Measurements from ENCODE around the gene JAZF1.
A peak's percentile ranks its signal among the peaks of the same experiment; 100 is the strongest.
"Not testable (repeated sequence)": the region's sequence is repeated elsewhere in the genome, so short reads cannot be mapped to it uniquely, and the experiment has no call there.

The JAZF1 gene

DNA sequence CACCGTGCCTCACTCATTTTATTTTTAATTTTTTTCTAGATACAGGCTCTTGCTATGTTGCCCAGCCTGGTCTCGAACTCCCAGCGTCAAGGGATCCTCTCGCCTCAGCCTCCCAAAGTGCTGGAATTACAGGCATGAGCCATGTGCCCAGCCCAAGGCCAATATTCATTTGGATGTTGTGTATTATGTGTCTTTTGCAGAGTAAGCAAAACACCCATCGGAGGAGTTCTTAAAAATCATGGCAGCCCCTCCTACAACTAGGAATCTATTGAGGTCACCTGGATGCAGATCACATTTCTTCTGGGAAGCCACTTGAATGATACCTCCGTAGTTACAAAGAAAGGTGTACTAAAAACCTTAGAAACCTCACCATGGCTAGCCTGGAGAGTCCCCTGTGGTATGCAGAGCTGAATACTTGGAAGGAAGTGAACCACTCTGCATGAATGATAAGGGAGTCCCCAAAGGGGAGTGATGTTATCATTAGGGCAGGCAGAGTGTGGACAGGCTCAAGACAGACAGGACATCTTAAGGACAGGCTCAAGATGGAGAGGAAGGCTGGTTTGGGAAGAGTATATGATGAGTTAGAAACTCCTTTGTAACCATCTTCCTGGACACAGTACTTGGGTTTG lies 254.9 kb downstream of the JAZF1 start:
- no peak for DNase-seq

- no peak for DNase-seq
Observed at GRCh38 chr7:27923642-27923980, 257.0 kb downstream of the JAZF1 start.

DNA sequence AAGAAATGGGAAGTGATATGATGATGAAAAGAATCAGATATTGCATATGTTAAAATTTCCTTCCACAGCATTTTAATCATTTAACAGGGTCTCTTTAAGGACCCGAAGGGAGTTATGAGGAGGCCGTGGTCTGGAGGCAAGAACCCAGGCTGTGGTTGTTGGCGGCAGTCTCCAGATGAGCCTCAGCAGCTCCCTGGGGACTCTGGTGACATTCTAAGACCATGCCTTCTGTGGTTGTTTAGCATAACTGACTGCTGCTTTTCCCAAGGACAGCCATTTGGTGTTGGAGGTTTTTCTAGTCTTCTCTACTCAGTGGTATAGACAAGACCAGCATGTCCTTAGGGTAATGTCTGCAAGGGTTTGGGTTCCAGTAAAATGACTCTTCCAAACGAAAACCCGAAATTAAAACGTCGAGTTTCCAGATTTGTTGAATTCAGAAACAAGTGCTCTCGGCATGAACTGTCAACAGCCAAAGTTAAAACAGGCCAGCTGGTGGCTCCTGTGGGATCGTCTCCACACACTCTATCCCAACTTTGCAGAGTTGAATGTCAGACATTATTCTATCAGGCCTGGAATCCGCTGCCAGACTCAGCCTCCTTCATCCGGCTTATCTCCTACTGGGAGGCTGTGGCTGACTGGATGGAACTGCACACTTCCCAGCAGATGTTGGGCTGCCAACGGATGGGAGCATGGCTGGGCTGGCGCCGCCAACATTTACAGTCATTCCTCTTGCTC lies 257.5 kb downstream of the JAZF1 start:
- DNase-seq: no peak

- not testable (repeated sequence) for DNase-seq
Observed at GRCh38 chr7:27922389-27922788, 258.2 kb downstream of the JAZF1 start.

GRCh38 chr7:27921081-27921836 lies 259.3 kb downstream of the JAZF1 start:
- peak; percentile 84 for DNase-seq

DNA sequence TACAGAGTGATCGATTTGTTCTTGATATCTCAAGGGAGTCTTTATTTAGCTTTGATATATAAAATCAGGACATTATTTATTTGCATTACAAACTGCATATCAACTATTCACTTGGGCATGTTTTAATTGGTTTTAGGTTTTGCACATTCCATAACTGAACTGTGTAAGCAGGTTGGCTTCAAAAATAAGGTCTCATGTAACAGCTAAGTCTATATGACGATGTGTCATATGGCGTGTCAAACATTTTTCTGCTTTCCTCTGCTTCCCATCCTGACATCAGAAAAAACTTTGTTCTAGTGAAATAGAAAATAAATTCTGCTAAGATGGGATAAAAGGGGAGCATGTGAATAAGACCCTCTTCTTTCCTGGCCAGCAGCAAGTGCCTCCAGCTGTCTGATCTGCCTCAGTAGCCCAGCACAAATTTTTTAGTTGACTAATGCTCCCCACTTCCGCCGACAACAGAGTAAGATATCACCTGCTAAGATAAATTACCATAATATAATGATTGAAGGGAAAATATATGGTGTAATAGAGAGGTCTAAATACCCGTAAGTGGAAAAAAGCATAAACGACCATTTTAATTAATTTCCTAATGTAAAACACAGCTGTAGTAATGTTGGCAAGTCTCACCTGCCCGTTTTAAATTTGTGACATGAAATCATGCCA lies 260.2 kb downstream of the JAZF1 start:
- DNase-seq: no peak

DNA sequence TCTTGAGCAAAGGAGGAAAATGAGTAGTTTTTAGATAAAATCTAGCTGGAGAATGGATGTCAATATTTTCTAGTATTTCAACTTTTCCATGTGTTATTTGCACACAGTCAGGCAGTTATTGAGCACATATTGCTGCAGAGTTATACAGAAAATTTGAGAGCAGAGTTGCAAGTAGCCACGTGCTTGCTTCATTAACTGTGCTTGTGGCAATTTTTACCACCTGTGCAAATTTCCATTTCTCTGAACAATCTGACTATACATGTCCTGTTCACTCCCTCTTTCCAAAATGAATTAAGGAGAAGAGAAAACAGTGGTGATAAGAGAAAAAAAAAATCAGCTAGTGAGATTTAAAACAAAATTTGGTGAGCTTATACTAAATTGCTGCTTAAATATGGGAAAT lies 262.1 kb downstream of the JAZF1 start:
- no peak for DNase-seq

DNA sequence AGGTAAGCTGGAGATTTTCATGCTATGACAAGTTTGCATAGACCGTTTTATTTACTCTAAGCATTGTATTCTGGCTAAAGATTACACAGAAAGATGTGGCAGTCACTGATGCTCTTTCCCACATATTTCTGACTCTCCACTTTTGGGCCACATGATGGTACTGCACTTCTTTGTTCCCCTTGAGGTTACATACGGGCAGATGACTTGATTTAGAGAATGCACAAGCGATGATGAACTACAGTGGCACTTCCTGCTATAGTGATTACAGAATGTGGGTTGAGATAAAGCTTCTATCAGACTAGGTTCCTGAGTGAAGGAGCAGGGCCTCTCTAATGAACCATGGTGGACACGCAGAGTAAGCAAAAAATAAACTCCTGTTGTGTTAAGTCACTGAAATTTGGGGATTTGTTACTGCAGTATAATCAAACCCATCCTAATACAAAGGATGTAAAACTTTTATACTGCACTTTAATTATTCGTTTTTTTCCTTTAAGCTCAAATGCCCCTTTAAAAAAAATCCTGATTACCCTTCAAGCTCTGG lies 262.8 kb downstream of the JAZF1 start:
- peak; percentile 54 for DNase-seq

DNA sequence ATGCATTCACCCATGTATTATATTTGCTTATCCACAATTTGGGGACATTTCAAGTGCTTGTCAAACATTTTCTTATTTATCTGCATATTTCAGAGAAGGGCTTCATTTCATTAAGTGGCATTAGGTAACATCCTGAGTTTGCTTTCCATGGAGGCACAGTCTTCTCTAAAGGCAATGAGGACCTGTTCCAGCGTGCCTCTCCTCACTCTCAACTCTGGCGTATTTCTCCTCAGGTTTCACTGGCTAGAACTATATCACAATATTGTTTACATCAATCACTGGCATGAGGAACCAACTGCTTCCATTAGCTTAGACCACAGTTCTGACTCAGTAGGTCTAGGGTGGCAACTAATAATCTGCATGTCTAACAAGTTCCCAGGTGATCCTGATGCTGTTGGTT lies 263.5 kb downstream of the JAZF1 start:
- no peak for DNase-seq

DNA sequence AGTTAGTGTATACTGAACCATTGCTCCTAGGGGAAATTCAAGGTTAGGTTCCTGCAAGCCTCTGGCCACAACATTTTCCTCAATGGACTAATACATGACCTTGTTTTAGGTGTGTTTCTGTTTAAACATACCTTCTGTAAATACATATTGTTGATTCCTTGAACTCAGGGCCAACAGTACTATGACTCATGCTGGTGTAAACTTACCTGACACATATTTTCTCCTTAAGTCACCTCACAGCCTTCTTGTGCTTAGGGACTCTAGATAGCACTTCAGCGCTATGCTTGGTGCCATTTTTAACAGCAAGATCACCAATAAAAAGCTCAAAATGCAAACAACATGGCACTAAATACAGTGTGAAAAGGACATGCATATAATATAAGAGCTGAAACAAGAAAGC lies 264.2 kb downstream of the JAZF1 start:
- DNase-seq: no peak

DNA sequence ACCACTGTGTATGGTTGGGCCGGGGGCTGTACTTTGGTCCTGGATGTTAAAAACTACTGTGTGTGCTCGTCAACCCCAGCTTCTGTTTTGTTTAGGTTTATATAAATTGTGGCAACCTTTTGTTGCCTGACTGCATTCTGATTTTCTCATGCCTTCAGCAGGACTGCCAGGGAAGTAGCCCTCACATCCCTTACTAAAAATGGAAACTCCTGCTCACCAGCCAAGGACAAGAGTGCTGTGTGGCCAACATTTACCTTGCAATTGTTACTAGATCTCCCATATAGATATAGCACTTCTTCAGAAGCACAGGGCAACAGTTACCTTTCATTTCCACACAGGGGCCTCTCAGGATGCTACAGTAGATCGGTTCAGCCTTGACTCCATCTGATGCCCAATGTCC lies 266.2 kb downstream of the JAZF1 start:
- no peak for DNase-seq

GRCh38 chr7:27912751-27913150 lies 267.8 kb downstream of the JAZF1 start:
- no peak for DNase-seq

DNA sequence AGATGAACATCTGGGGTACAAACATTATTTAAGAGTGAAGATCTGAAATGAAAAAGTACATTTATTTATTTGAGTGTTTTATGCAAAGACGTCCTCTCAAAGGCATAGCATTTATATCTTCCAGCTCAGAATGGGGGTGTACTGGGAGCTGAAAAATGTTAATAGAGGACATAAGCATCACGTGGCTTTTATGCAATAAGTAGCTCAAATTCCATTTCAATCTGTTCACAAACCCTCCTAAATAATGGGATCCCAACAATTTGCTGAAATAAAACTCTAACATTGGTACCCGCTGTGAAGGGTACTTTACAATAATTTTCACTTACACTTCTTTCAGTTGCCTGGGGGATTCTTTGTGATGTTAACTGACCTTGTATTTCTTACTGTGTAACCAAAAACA lies 268.7 kb downstream of the JAZF1 start:
- DNase-seq: no peak

DNA sequence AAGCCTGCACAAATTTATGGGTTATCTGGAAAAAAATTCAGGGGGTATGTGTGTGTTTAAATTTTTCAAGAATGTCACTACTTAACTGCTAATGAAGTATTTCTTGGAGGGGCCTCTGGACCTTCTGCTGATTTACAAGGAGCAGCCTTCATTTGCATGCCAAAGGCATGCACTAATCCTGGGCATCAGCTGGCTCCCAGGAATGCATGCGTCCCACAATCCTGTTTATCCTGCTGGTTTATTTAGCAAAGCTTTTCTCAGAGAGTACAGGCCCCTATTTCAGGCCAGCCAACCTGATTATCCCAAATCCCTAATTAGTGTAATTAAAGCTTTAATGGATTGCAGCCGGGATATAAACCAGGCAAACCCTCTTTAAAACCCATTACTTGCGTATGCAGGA lies 270.3 kb downstream of the JAZF1 start:
- no peak for DNase-seq

DNA sequence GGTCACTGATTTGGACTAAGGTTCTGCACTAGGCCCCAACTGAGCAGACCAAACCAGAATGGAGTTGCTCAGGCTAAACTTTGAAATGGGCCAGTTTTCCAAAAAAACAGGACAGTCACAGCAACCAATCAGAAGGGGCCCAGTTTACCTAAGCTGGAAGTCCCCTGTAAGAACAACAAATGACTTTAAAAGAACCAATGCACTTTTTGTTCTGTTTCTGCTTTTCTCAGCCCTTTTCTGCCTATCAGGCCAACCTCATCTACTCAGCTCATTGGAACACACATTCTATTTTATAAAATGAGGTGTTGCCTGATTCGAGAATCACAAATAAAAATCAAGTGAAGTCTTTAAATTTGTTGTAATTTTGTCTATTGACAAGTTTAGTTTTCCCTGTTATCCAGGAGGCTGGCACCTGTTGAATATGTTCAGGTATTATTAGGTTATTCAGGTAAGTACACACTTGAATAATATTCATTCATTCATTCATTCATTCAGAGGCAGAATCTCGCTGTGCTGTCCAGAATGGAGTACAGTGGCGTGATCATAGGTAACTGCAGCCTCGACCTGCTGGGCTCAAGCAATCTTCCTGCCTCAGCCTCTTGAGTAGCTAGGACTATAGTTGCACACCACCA lies 271.9 kb downstream of the JAZF1 start:
- DNase-seq: no peak

DNA sequence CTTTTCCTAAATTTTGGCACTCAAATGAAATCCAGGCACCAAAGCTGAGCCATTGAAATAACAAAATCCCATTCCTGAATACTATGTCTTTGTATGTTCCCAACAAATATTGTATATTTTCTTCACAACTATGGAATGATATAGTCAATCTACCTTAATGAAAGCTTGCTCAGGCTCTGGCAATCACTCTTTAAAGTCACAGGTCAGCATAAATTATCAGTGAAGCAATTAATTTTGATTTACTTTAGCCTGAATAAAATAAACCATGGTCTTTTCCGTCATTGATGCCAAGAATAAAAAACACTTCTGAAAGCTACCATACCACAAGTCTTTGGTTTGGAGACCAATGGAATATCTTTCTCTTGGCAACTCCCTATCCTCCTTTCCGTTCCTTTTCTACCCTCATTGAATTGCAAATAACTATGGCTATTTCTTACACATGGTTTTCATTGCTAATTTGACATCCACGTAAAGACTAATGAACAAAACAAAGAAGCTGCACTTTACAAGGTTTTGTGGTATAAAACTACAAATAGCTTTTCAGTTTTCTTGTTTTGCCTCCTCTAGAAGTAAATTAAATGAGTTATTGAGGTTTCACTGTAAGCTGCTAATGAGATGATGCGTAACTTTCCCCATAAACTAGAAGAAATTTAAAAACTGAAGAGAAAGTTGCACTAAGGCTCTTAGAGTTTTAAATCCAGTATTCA lies 274.1 kb downstream of the JAZF1 start:
- no peak for DNase-seq

DNA sequence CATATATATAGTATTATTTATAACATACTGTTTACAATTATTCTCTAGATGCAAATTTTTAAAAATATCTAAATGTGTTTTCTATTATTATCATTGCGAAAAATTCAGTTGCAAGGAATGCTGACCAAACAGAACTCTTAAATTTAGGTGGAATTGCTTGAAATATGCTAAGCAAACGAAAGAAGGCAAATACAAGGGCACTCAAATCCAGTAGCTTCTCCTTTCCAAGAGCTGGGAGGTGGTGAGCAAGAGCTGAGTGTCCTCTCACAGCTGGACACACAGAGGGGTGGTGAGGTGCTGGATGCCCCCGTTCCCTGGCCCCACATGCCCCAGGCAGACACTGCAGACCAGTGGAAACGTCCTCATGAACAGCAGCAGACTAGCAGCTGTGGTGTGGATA lies 274.6 kb downstream of the JAZF1 start:
- DNase-seq: no peak

- DNase-seq: peak; percentile 35
Observed at GRCh38 chr7:27901028-27901760, 279.4 kb downstream of the JAZF1 start.

- no peak for DNase-seq
Observed at GRCh38 chr7:27900006-27900405, 280.6 kb downstream of the JAZF1 start.

DNA sequence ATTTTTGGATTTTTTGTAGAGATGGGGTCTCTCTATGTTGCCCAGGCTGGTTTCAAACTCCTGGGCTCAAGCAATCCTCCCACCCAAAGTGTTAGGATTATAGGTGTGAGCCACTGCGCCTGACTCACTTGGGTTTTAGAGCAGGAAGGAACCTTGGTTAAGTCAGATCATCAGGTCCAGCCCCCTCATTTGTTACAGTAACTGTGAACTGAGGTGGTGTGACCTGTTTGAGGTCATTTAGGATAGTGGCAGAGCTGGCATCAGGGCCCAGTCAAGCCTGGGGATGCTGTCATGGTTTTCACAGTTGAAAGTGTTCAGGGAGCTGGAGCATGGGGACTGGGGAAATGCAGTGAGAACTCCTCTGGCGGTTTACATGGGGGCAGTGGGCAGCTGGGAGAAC lies 281.0 kb downstream of the JAZF1 start:
- DNase-seq: no peak

DNA sequence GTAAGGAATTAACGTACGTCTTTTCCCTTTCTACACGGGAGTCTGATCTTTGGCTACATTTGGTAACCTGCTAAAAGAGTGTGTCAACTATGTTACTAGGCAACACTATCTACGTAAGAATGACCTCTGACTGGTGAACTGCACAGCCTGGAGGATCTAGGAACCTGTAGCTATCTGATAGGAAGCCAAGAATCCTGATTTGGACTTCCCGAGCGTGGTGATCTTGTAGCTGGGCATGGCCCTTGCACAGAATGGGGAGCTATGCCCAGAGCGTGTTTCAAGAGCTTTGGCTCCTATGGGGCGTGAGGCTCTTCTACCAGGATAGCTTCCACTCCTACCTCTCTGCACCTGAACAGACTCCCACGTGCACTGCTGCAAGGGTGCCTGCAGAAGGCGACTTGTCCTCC lies 283.2 kb downstream of the JAZF1 start:
- DNase-seq: no peak

- no peak for DNase-seq
Observed at GRCh38 chr7:27897001-27897400, 283.6 kb downstream of the JAZF1 start.
